ENCODE measurements around the gene PHAX.
"Not testable (repeated sequence)": the region's sequence is repeated elsewhere in the genome, so short reads cannot be mapped to it uniquely, and the experiment has no call there.

Gene PHAX

GRCh38 chr5:126648471-126648870, 47.7 kb downstream of the PHAX start (continued):
- TF ChIP-seq POU6F1 (CRISPR knock-in tag; IDR thresholded peaks at IDR 0.05; ENCODE audit: borderline replicate concordance, low read depth): no peak

- not testable (repeated sequence) for ATAC-seq
These were observed 48.3 kb downstream of the PHAX start for GRCh38 chr5:126649057-126649456.

GRCh38 chr5:126649709-126650108, 49.0 kb downstream of the PHAX start:
- not testable (repeated sequence) for ATAC-seq

GRCh38 chr5:126650463-126650862, 49.7 kb downstream of the PHAX start:
- ATAC-seq: no peak
- TF ChIP-seq ZNF565 (CRISPR knock-in tag; conservative IDR thresholded peaks at IDR 0.05; ENCODE audit: low read depth): no peak

GRCh38 chr5:126651013-126651577, 50.3 kb downstream of the PHAX start:
- no peak for ATAC-seq
- TF ChIP-seq SNAI2 (CRISPR knock-in tag; IDR thresholded peaks at IDR 0.05) (no peak), CSRNP3 (CRISPR knock-in tag; IDR thresholded peaks at IDR 0.05) (no peak), PATZ1 (CRISPR knock-in tag; IDR thresholded peaks at IDR 0.05; ENCODE audit: borderline replicate concordance) (no peak), ZC3H10 (CRISPR knock-in tag; IDR thresholded peaks at IDR 0.05) (no peak), ZFP30 (CRISPR knock-in tag; IDR thresholded peaks at IDR 0.05) (no peak), TSHZ2 (CRISPR knock-in tag; IDR thresholded peaks at IDR 0.05) (no peak), ZNF565 (CRISPR knock-in tag; conservative IDR thresholded peaks at IDR 0.05; ENCODE audit: low read depth) (no peak)

- ATAC-seq: peak; percentile 53; the same call in 2 of the 3 replicates
- TF ChIP-seq PATZ1 (CRISPR knock-in tag; IDR thresholded peaks at IDR 0.05; ENCODE audit: borderline replicate concordance) (no peak), ESRRG (CRISPR knock-in tag; IDR thresholded peaks at IDR 0.05) (no peak), ARNTL (CRISPR knock-in tag; IDR thresholded peaks at IDR 0.05; ENCODE audit: borderline replicate concordance, low read depth) (no peak), ZNF70 (CRISPR knock-in tag; IDR thresholded peaks at IDR 0.05) (no peak), ZC3H10 (CRISPR knock-in tag; IDR thresholded peaks at IDR 0.05) (no peak), CSRNP3 (CRISPR knock-in tag; IDR thresholded peaks at IDR 0.05) (no peak), ZNF565 (CRISPR knock-in tag; conservative IDR thresholded peaks at IDR 0.05; ENCODE audit: low read depth) (no peak), TSHZ2 (CRISPR knock-in tag; IDR thresholded peaks at IDR 0.05) (no peak), PPARA (CRISPR knock-in tag; IDR thresholded peaks at IDR 0.05; ENCODE audit: borderline replicate concordance) (no peak), ZFP30 (CRISPR knock-in tag; IDR thresholded peaks at IDR 0.05) (no peak), CSDC2 (CRISPR knock-in tag; IDR thresholded peaks at IDR 0.05) (no peak), OSR1 (CRISPR knock-in tag; IDR thresholded peaks at IDR 0.05) (no peak)
These were observed 55.8 kb downstream of the PHAX start for GRCh38 chr5:126656401-126657007.
